Measurements from ENCODE around the gene GRK7. TPM values are rescaled to one million over a fixed set of nuclear protein-coding genes. Genes with fewer than 3 reads are reported as not detected.

GRK7 gene
- polyA plus RNA-seq, 1 of the 3 experiments (the other 2 are of a cell fraction): not detected

GRCh38 chr3:141812586-141812985 is 49.4 kb downstream of the GRK7 start (continued):
- TF ChIP-seq RFX5 (IDR thresholded peaks at IDR 0.05; ENCODE audit: low read length) (no peak), TEAD4 (IDR thresholded peaks at IDR 0.05; ENCODE audit: borderline replicate concordance, insufficient read depth) (no peak), ZBTB33 (IDR thresholded peaks at IDR 0.05; ENCODE audit: borderline replicate concordance, low read depth) (no peak), CTCF (IDR thresholded peaks at IDR 0.05) (no peak), GATA2 (CRISPR knock-in tag; IDR thresholded peaks at IDR 0.05) (no peak)

Small RNAs within 50 kb of the gene (small RNA-seq; reads per million reads assigned to genes)
- gene AC112771.1: 0 reads per million in 7 experiments

Other genes with a start within 250 kb of the GRK7 start
- gene RNF7, start 25.1 kb upstream of the GRK7 start, polyA plus RNA-seq (2012; rRNA removed): 77.1 and 119 TPM in 2 replicates
- 74.6 and 86.3 TPM in 2 replicates for gene ATP1B3, start 113.2 kb downstream of the GRK7 start, polyA plus RNA-seq (2012; rRNA removed)